ENCODE results near the gene MYL12B.

MYL12B gene

GRCh38 chr18:3236470-3236869 is 25.5 kb upstream of the MYL12B start:
- DNase-seq = no peak

- DNase-seq = no peak
Observed at GRCh38 chr18:3238742-3239141, 23.2 kb upstream of the MYL12B start.

GRCh38 chr18:3245185-3245564 is 16.8 kb upstream of the MYL12B start:
- no peak for DNase-seq

- DNase-seq = peak; percentile 76 to 87
Observed at GRCh38 chr18:3245853-3246634, 15.9 kb upstream of the MYL12B start.

- peak in 1 of 2 donors; percentile 48 for DNase-seq
Observed at GRCh38 chr18:3246635-3247239, 15.2 kb upstream of the MYL12B start.

GRCh38 chr18:3247240-3248061 is 14.5 kb upstream of the MYL12B start, which contains the start of gene MYL12A:
Gene MYL12A (plus strand): TSS chr18:3247801. CDS start chr18:3253248, 5,447 bp downstream.
- peak; percentile 94 to 96 for DNase-seq

- peak; percentile 35 to 49 for DNase-seq
Observed at GRCh38 chr18:3248062-3248657, 13.8 kb upstream of the MYL12B start.

GRCh38 chr18:3248658-3249359 is 13.1 kb upstream of the MYL12B start:
- peak; percentile 57 to 64 for DNase-seq

GRCh38 chr18:3250237-3251107 is 11.5 kb upstream of the MYL12B start:
- DNase-seq = no peak

GRCh38 chr18:3251249-3251962 is 10.5 kb upstream of the MYL12B start:
- DNase-seq = no peak

GRCh38 chr18:3251963-3252277 is 10.0 kb upstream of the MYL12B start:
- DNase-seq = no peak

- DNase-seq = no peak
Observed at GRCh38 chr18:3252843-3253242, 9.1 kb upstream of the MYL12B start.

GRCh38 chr18:3254725-3255124 is 7.2 kb upstream of the MYL12B start:
- no peak for DNase-seq

- DNase-seq = no peak
Observed at GRCh38 chr18:3255611-3256165, 6.2 kb upstream of the MYL12B start.

- DNase-seq = peak; percentile 55 to 59
Observed at GRCh38 chr18:3256693-3257626, 5.0 kb upstream of the MYL12B start.

- no peak for DNase-seq
Observed at GRCh38 chr18:3257627-3258120, 4.3 kb upstream of the MYL12B start.

- no peak for DNase-seq
Observed at GRCh38 chr18:3260995-3261372, 949 bp upstream of the MYL12B start.

- DNase-seq = no peak
Observed at GRCh38 chr18:3262234-3263131, 550 bp downstream of the MYL12B start.
